Measurements from ENCODE around the gene ADAP2.
"Not testable (repeated sequence)": the region's sequence is repeated elsewhere in the genome, so short reads cannot be mapped to it uniquely, and the experiment has no call there.

The ADAP2 gene

GRCh38 chr17:30958187-30958586 lies 36.4 kb downstream of the ADAP2 start:
- H3K27me3 ChIP-seq (replicated peaks; ENCODE audit: control insufficient read depth, insufficient read depth, low read length) = no peaks in the 10 kb centered on the region
- no peak for DNase-seq (ENCODE audit: extremely low read depth, insufficient read length)
- H3K4me3 ChIP-seq (replicated peaks; ENCODE audit: low read depth, low read length) = no peak overlapping the region
- no peaks in the 10 kb centered on the region for H3K36me3 ChIP-seq (ENCODE audit: control insufficient read depth, insufficient read depth, low read length)
- TF ChIP-seq, protein P1, sequence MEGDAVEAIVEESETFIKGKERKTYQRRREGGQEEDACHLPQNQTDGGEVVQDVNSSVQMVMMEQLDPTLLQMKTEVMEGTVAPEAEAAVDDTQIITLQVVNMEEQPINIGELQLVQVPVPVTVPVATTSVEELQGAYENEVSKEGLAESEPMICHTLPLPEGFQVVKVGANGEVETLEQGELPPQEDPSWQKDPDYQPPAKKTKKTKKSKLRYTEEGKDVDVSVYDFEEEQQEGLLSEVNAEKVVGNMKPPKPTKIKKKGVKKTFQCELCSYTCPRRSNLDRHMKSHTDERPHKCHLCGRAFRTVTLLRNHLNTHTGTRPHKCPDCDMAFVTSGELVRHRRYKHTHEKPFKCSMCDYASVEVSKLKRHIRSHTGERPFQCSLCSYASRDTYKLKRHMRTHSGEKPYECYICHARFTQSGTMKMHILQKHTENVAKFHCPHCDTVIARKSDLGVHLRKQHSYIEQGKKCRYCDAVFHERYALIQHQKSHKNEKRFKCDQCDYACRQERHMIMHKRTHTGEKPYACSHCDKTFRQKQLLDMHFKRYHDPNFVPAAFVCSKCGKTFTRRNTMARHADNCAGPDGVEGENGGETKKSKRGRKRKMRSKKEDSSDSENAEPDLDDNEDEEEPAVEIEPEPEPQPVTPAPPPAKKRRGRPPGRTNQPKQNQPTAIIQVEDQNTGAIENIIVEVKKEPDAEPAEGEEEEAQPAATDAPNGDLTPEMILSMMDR (IDR thresholded peaks at IDR 0.05; ENCODE audit: insufficient read depth, low read length, poor library complexity, severe bottlenecking) = no peak

DNA sequence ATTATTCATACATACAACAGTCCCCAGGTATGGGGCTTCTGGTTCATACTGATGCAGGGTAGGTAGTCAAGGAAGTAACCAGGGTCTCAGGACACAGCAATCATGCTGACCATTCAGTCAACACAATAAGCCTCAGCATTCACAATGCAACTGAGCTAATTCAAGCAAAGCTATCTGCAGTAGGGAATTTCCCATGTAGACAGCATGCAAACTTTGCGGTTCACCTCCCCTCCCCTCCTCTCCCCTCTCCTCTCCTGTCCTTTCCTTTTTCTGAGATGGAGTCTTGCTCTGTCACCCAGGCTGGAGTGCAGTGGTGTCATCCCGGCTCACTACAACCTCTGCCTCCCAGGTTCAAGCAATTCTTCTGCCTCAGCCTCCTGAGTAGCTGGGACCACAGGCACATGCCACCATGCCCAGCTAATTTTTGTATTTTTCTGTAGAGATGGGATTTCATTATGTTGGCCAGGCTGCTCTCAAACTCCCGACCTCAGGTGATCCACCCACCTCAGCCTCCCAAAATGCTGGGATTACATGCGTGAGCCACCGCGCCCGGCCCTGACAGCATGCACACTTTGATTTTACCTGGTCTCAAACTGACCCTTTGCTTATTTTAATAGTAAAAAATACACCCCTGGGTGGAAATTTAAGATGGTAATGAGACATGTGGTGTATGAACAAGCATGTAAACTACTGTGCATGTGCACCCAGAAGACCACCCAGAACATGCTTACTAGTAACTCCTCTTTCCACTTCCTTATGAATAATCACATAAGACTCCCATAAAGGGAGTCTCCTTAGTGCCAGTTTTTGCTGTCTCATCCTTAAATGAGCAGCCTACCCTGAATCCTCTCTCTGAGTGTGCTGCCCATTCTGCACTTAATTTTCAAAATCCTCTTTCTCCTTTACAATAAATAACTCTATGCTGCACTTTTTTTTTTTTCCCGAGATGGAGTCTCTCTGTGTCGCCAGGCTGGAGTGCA lies 39.8 kb downstream of the ADAP2 start:
- Histone ChIP-seq H3K36me3 (ENCODE audit: control insufficient read depth, insufficient read depth, low read length) (no peaks in the 10 kb centered on the region), H3K27me3 (replicated peaks; ENCODE audit: control insufficient read depth, insufficient read depth, low read length) (no peaks in the 10 kb centered on the region), H3K4me3 (replicated peaks; ENCODE audit: low read depth, low read length) (no peak overlapping the region)
- peak; percentile 47 for DNase-seq (ENCODE audit: extremely low read depth, insufficient read length)
- TF ChIP-seq, protein P1 (IDR thresholded peaks at IDR 0.05; ENCODE audit: insufficient read depth, low read length, poor library complexity, severe bottlenecking) = no peak

GRCh38 chr17:30964312-30964711 lies 42.6 kb downstream of the ADAP2 start:
- H3K27me3 ChIP-seq (replicated peaks; ENCODE audit: control insufficient read depth, insufficient read depth, low read length); H3K36me3 ChIP-seq (ENCODE audit: control insufficient read depth, insufficient read depth, low read length); H3K4me3 ChIP-seq (replicated peaks; ENCODE audit: low read depth, low read length); DNase-seq (ENCODE audit: extremely low read depth, insufficient read length): not testable (repeated sequence)

DNA sequence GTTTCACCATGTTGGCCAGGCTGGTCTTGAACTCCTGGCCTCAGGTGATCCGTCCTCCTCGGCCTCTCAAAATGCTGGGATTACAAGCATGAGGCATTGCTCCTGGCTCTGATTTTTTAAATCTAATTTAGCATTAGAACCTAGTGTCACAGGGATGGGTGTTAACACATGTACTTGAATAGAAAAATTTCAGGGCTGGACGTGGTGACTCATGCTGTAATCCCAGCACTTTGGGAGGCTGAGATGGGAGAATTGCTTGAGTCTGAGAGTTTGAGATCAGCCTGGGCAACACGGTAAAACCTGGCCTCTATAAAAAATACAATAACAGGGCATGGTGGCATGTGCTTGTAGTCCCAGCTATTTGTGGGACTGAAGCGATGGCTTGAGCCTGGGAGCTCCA lies 43.1 kb downstream of the ADAP2 start:
- TF ChIP-seq, protein P1 (IDR thresholded peaks at IDR 0.05; ENCODE audit: insufficient read depth, low read length, poor library complexity, severe bottlenecking) = no peak
- DNase-seq (ENCODE audit: extremely low read depth, insufficient read length) = no peak
- Histone ChIP-seq H3K27me3 (replicated peaks; ENCODE audit: control insufficient read depth, insufficient read depth, low read length) (no peaks in the 10 kb centered on the region), H3K4me3 (replicated peaks; ENCODE audit: low read depth, low read length) (no peak overlapping the region), H3K36me3 (ENCODE audit: control insufficient read depth, insufficient read depth, low read length) (no peaks in the 10 kb centered on the region)

- no peaks in the 10 kb centered on the region for H3K27me3 ChIP-seq (replicated peaks; ENCODE audit: control insufficient read depth, insufficient read depth, low read length)
- TF ChIP-seq, protein P1 (IDR thresholded peaks at IDR 0.05; ENCODE audit: insufficient read depth, low read length, poor library complexity, severe bottlenecking) = no peak
- no peak for DNase-seq (ENCODE audit: extremely low read depth, insufficient read length)
- H3K36me3 ChIP-seq (ENCODE audit: control insufficient read depth, insufficient read depth, low read length) = no peaks in the 10 kb centered on the region
- H3K4me3 ChIP-seq (replicated peaks; ENCODE audit: low read depth, low read length) = no peak overlapping the region
Measured at GRCh38 chr17:30965686-30966085, 43.9 kb downstream of the ADAP2 start.

- H3K27me3 ChIP-seq (replicated peaks; ENCODE audit: control insufficient read depth, insufficient read depth, low read length); DNase-seq (ENCODE audit: extremely low read depth, insufficient read length); H3K36me3 ChIP-seq (ENCODE audit: control insufficient read depth, insufficient read depth, low read length): not testable (repeated sequence)
- H3K4me3 ChIP-seq (replicated peaks; ENCODE audit: low read depth, low read length) = peak overlapping the region; percentile 31
Measured at GRCh38 chr17:30967911-30968310, 46.2 kb downstream of the ADAP2 start.
